OCI-LY1 (cell line): Measurements from ENCODE around the gene ELMOD3.
"Not testable (repeated sequence)": the region's sequence is repeated elsewhere in the genome, so short reads cannot be mapped to it uniquely, and the experiment has no call there.

Source experiments
- H2AFZ ChIP-seq: fragments of 200-600 bp; sonication (generic), shearing (Covaris generic); 2 replicates; pipeline ENCODE4 v1.6.0; 2014; ENCODE audit warnings: antibody characterized with exemption, mild to moderate bottlenecking, low read length
- H3F3A ChIP-seq: fragments of 200-600 bp; sonication (generic), shearing (Covaris generic); 2 replicates; pipeline ENCODE4 v1.6.0; 2014; ENCODE audit warnings: mild to moderate bottlenecking, antibody characterized with exemption, low read length, moderate library complexity; ENCODE audit not compliant: insufficient read depth
- H3K27ac ChIP-seq: fragments of 200-600 bp; sonication (generic); 2 replicates; pipeline ENCODE4 v1.5.1; 2014; ENCODE audit warnings: low read length, mixed run types, mild to moderate bottlenecking, low read depth; ENCODE audit not compliant: poor library complexity, severe bottlenecking
- H3K27me3 ChIP-seq: fragments of 200-600 bp; sonication (generic); 2 replicates; pipeline ENCODE4 v1.6.0; 2014; ENCODE audit warnings: antibody characterized with exemption, mild to moderate bottlenecking, low read length, moderate library complexity; ENCODE audit not compliant: insufficient read depth
- H3K36me3 ChIP-seq: fragments of 200-600 bp; sonication (generic); 2 replicates; pipeline ENCODE4 v1.6.1; 2014; ENCODE audit warnings: mild to moderate bottlenecking, antibody characterized with exemption, low read length, moderate library complexity, mixed read lengths; ENCODE audit not compliant: insufficient read depth
- H3K4me1 ChIP-seq: fragments of 200-600 bp; sonication (generic); 2 replicates; pipeline ENCODE4 v1.5.1; 2014; ENCODE audit warnings: mild to moderate bottlenecking, low read length, moderate library complexity; ENCODE audit not compliant: insufficient read depth, severe bottlenecking
- H3K4me2 ChIP-seq: fragments of 200-600 bp; sonication (generic), shearing (Covaris generic); 2 replicates; pipeline ENCODE4 v1.6.1; 2014; ENCODE audit warnings: low read length
- H3K4me3 ChIP-seq: fragments of 200-600 bp; sonication (generic); 2 replicates; pipeline ENCODE4 v1.5.1; 2014; ENCODE audit warnings: low read length, low read depth, mild to moderate bottlenecking, mixed read lengths; ENCODE audit not compliant: poor library complexity, severe bottlenecking
- H3K79me2 ChIP-seq: fragments of 200-600 bp; shearing (Covaris generic); 2 replicates; pipeline ENCODE4 v1.6.1; 2016; ENCODE audit warnings: mixed run types, low read length, mixed read lengths; ENCODE audit not compliant: insufficient read depth
- H3K9ac ChIP-seq: fragments of 200-600 bp; sonication (generic), shearing (Covaris generic); 2 replicates; pipeline ENCODE4 v1.6.1; 2014; ENCODE audit warnings: mild to moderate bottlenecking, low read length, mixed read lengths
- H3K9me2 ChIP-seq: fragments of 200-600 bp; sonication (generic), shearing (Covaris generic); 2 replicates; pipeline ENCODE4 v1.6.1; 2014; ENCODE audit warnings: low read depth, mild to moderate bottlenecking, low read length, mixed read lengths
- H3K9me3 ChIP-seq: fragments of 200-600 bp; shearing (Covaris generic); 2 replicates; pipeline ENCODE4 v1.6.1; 2014; ENCODE audit warnings: low read length, mixed read lengths
- H4K20me1 ChIP-seq: fragments of 200-600 bp; sonication (generic), shearing (Covaris generic); 2 replicates; pipeline ENCODE4 v1.6.0; 2016; ENCODE audit warnings: mild to moderate bottlenecking, low read length; ENCODE audit not compliant: insufficient read depth
- EZH2 ChIP-seq: fragments of 200-600 bp; sonication (generic), shearing (Covaris generic); IDR thresholded peaks from 2 replicates; pipeline ENCODE4 v1.8.0; 2017; ENCODE audit warnings: borderline replicate concordance, mixed run types, mild to moderate bottlenecking, antibody characterized with exemption, low read length, moderate library complexity, mixed read lengths
- TF ChIP-seq, protein P1 (sequence below): fragments of 200-600 bp; sonication (generic), shearing (Covaris generic); IDR thresholded peaks from 2 replicates; pipeline ENCODE4 v1.5.1; 2017; ENCODE audit warnings: mild to moderate bottlenecking, antibody characterized with exemption, low read length, moderate library complexity, mixed read lengths

The ELMOD3 gene

DNA sequence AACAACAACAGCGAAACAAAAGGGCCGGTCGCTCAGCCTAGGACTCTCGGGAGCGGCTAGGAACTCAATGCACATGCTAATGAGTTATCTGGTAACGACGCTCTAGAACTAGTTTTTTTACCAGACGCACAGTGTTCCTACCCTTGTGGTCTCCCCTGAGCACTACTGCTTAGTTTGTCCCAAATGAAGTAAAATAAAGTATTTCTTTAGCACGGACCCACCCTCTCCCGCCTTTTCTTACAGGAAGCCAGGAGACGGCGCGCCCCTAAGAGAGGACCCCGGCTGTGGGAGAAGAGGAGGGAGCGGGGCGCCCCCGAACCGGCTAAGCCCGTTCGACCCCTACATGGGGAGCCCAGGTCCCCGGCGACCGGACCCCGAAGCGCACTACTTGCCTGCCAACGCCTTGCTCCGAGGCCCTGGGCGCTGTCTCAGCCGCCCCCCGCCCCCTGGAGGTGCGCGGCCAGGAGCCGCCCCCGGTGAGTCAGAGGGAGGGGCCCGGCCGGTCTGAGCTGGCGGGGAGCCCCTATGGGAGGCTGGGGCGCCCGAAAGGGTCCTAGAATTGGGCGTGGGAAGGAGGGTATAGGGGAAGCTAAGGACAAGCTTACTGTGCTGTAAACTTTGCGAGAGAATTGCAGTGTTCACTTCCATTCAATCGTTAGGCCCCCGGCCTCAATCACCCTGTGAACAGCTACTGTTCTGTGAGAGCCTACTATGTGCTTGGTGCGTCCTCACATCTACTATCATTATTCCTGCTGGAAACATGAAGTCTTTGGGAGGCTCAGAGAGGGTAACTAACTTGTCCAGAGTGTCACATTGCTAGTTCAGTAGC, 59.2 kb downstream of the ELMOD3 start:
- no peaks in the 10 kb centered on the region for H3K9me3 ChIP-seq
- H3K27me3 ChIP-seq: no peaks in the 10 kb centered on the region
- H3K4me3 ChIP-seq: no peak overlapping the region
- no peak for TF ChIP-seq EZH2
- TF ChIP-seq, protein P1, sequence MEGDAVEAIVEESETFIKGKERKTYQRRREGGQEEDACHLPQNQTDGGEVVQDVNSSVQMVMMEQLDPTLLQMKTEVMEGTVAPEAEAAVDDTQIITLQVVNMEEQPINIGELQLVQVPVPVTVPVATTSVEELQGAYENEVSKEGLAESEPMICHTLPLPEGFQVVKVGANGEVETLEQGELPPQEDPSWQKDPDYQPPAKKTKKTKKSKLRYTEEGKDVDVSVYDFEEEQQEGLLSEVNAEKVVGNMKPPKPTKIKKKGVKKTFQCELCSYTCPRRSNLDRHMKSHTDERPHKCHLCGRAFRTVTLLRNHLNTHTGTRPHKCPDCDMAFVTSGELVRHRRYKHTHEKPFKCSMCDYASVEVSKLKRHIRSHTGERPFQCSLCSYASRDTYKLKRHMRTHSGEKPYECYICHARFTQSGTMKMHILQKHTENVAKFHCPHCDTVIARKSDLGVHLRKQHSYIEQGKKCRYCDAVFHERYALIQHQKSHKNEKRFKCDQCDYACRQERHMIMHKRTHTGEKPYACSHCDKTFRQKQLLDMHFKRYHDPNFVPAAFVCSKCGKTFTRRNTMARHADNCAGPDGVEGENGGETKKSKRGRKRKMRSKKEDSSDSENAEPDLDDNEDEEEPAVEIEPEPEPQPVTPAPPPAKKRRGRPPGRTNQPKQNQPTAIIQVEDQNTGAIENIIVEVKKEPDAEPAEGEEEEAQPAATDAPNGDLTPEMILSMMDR: no peak
- H3K9ac ChIP-seq: no peak overlapping the region
- H3K9me2 ChIP-seq: no peaks in the 10 kb centered on the region
- no peaks in the 10 kb centered on the region for H3K36me3 ChIP-seq
- no peaks in the 10 kb centered on the region for H3K79me2 ChIP-seq
- H3K27ac ChIP-seq: no peak overlapping the region
- peaks cover 27% of the 10 kb centered on the region for H3K4me1 ChIP-seq
- H3F3A ChIP-seq: no peaks in the 10 kb centered on the region
- no peak overlapping the region for H2AFZ ChIP-seq
- H3K4me2 ChIP-seq: no peak overlapping the region
- H4K20me1 ChIP-seq: no peaks in the 10 kb centered on the region

DNA sequence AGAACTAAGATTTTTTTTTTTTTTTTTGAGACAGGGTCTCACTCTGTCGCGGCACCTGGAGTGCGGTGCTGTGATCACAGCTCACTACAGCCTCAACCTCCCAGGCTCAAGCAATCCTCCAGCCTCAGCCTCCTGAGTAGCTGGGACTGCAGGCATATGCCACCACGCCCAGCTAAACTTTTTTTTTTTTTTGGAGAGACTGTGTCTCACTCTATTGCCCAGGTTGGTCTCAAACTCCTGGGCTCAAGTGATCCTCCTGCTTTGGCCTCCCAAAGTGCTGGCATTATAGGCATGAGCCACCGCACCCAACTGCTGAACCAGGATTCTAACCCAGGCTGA, 59.8 kb downstream of the ELMOD3 start:
- not testable (repeated sequence) for H4K20me1 ChIP-seq, H3F3A ChIP-seq, H3K4me3 ChIP-seq, H3K79me2 ChIP-seq, H3K9ac ChIP-seq, H3K27me3 ChIP-seq, H2AFZ ChIP-seq, H3K4me2 ChIP-seq, H3K27ac ChIP-seq, H3K9me3 ChIP-seq, H3K9me2 ChIP-seq, H3K36me3 ChIP-seq
- peaks cover 30% of the 10 kb centered on the region for H3K4me1 ChIP-seq

DNA sequence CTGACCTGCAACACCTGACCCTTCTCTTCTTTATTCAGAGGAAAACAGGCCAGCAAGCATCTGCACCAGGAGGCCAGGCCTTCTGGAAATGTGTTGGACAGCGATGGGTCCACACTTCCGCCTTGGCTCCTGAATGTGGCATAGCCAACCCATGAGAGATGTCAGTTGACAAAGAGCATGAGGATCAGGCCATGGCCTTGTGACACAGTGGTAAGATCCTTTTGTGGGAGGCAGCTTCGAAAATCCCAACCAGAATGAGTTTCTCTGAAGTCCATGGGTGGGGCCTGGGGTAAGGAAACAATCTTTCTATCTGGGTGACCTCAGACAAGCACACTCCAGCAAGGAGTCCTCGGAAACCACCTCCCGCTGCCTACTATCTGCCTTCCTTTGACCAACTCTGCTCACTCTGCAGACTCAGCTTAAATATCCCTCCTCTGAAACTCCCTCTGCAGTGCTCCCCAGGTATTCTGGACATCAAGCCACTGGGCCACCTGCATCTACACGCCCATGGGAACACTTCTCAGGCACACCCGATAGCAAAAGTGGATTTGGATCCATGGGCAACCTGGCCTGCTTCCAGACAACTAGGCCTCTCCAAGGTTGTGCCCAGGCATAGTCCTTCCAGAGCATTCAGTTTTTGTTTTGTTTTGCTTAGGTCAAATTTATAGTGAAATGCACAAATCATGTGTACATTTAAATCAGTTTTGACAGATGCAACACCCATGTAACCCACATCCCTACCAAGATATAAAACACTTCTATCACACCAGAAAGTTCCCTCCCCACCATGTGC, 60.4 kb downstream of the ELMOD3 start:
- Histone ChIP-seq H3K36me3 (no peaks in the 10 kb centered on the region), H3K27ac (no peak overlapping the region), H3K4me2 (no peak overlapping the region), H3K9me2 (no peaks in the 10 kb centered on the region), H3K4me3 (no peak overlapping the region), H3K27me3 (no peaks in the 10 kb centered on the region), H3K4me1 (peaks cover 30% of the 10 kb centered on the region), H3K79me2 (no peaks in the 10 kb centered on the region), H2AFZ (no peak overlapping the region), H4K20me1 (no peaks in the 10 kb centered on the region), H3K9me3 (no peaks in the 10 kb centered on the region), H3K9ac (no peak overlapping the region), H3F3A (no peaks in the 10 kb centered on the region)
- TF ChIP-seq, protein P1: no peak
- no peak for TF ChIP-seq EZH2
